Prostate gland (tissue), 2 donors: ENCODE data around the gene PIGA.

ENCODE experiments used
- POLR2AphosphoS5 ChIP-seq: sonication (generic); formaldehyde crosslinking; IDR thresholded peaks from one replicate; pipeline ENCODE4 v1.6.1; 2017; ENCODE audit warnings: antibody characterized with exemption
- TF ChIP-seq, protein P1 (sequence below), 4 experiments: fragments of 200-600 bp in 2 of 4; fragments of 450-650 bp in 2 of 4; sonication (generic) in 2 of 4; IDR thresholded peaks; 1 replicate in 3 of 4; 2 replicates in 1 of 4; pipeline ENCODE4 v1.5.1; 2016 to 2019; ENCODE audit warnings: antibody characterized with exemption in 4 of 4, mild to moderate bottlenecking in 2 of 4, moderate library complexity in 2 of 4

DNA sequence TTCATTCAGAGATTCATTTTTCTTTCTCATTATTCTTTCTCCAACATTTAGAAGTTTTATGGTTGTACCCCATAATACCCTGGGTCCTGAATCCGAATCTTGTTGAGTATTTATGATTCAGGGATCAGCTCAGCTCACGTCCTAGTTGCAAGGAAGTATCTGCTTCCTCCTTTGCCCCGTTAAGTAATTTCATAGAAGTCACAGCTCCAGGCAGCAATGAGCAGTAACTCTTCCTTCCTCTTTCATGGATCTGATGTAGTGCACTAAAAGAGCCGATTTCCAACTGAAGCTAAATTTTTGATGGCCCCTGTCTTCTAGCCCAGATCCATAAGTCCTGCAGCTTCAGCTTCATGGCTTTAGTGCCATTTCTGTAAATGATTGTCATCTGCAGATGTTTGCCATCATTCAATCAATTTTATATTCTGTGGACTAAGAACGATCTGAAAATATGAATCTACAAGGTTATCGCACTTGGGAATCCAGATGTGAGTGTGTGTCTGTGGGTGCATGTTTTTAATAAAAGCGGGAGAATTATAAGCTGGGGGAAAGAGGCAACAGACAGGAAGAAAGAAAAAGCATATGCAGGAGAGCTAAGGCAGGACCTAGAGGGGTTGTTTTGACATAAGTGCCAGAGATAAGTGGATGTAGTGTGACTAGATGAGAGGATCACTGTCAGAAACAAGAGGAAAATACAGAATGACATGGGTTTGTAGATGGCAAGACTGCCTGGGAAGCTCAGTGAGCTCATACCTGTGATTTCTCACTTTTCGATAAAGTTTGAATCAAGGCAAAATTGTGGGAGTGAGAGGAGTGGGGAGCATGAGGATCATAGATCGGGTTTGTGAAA, 31.4 kb upstream of the PIGA start:
- TF ChIP-seq, protein P1, sequence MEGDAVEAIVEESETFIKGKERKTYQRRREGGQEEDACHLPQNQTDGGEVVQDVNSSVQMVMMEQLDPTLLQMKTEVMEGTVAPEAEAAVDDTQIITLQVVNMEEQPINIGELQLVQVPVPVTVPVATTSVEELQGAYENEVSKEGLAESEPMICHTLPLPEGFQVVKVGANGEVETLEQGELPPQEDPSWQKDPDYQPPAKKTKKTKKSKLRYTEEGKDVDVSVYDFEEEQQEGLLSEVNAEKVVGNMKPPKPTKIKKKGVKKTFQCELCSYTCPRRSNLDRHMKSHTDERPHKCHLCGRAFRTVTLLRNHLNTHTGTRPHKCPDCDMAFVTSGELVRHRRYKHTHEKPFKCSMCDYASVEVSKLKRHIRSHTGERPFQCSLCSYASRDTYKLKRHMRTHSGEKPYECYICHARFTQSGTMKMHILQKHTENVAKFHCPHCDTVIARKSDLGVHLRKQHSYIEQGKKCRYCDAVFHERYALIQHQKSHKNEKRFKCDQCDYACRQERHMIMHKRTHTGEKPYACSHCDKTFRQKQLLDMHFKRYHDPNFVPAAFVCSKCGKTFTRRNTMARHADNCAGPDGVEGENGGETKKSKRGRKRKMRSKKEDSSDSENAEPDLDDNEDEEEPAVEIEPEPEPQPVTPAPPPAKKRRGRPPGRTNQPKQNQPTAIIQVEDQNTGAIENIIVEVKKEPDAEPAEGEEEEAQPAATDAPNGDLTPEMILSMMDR (IDR thresholded peaks at IDR 0.05): no peak
- no peak for TF ChIP-seq POLR2AphosphoS5
